GM21723 (cell line): ENCODE data around the gene MLLT6.
"Not testable (repeated sequence)": the region's sequence is repeated elsewhere in the genome, so short reads cannot be mapped to it uniquely, and the experiment has no call there.

Experiments used
- ATAC-seq: cut with Tn5 transposase; IDR thresholded peaks from one replicate; pipeline ENCODE4 v1.9.1; 2021; ENCODE audit warnings: mild to moderate bottlenecking, moderate library complexity; ENCODE audit not compliant: unreplicated experiment

MLLT6 gene

DNA sequence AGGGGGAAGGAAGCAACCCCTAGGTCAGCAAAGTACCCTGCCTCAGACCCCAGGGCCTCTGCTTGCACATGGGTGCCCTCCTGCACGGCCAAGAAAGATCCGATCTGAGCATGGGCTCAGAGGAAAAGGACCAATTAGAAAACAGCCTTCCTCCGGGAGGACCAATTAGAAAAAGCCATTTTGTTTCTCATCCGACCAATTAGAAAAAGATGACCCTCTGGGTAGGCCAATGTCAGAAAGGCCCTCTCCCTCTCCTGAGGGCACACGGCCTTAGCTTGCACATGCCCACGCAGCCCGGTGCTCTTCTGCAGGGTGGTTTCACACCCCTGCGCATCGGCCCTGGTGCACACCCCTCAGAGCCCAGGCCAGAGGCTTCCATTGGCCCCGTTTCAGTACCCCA is 20.0 kb downstream of the MLLT6 start:
- ATAC-seq = no peak

- not testable (repeated sequence) for ATAC-seq
These were observed 21.1 kb downstream of the MLLT6 start for GRCh38 chr17:38726145-38726544.

DNA sequence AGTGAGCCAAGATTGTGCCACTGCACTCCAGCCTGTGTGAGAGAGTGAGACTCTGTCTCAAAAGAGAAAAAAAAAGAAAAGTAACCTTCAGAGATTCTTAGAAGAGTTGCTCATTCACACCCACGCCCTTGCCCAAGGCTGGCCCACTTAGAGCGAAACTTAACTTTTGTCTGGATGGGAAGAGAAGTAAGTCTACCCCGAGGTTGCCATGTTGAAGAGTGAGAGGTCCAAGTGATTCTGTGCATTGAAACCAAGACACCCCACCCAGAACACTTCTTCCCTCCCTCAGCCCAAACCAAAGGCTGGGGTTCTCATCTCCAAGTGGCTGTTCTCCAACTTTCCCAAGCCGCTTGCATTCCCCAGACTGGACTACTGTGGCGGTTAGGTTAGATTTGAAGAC is 22.7 kb downstream of the MLLT6 start:
- no peak for ATAC-seq

DNA sequence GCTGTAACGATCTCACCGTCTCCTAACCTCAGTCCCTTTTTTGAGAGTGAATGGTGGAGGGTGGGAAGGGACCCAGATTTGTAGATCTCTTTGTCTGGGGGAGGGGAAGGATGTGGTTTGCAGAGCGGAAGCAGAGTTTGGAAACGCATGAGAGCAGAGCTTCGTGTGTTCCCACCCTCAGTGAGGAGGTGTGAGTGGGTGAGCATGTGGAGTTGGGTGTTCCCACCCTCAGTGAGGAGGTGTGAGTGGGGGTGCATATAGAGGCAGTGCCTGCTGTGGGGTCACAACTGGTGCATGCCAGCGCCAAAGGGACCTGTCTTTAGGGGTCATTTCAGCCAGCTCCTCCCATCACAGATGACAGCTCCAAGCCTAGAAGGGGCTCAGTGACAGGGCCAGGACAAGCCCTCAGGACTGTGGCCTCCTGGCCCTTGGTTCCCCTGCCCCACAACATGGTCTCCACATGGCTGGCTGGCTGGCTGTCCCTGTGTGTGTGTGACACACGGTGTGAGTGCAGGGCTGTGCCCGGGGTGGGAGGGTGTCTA is 23.3 kb downstream of the MLLT6 start:
- ATAC-seq = no peak

- no peak for ATAC-seq
These were observed 24.4 kb downstream of the MLLT6 start for GRCh38 chr17:38729368-38729885.

DNA sequence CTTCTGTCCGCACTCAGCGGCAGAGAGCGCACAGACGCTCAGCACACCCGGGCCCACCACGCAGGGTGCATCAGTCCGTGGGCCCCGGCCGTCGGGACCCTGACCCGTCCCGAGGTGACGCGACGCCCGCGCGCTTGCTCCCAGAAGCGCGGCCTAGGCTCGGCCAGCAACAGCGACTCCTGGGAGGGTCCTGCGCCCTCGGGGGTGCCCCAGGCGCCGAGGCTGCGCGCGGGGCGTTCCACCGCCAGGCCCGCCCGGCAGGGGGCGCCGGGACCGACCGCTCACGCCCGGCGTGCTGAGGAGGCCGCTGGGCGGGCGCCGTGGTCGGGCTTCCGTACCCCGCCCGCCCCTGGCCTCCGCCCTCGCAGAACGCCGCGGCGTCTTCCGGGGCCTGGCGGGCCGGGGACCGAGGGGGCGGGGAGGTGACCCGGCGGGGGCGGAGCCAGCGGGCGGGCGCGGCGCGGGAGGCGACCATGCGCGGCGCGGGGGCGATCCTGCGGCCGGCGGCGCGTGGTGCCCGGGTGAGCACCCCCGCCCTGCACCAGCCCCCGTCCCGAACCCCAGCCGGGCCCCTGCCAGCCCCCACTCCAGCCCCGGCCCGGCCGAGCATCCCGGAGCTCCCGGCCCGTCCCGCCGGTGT is 24.9 kb downstream of the MLLT6 start, which contains the start of gene CISD3:
Gene CISD3 (plus strand): TSS at position 456 of the 640 bp plus-strand sequence. CDS start 18 bp downstream, at position 474.
- peak; percentile 70 for ATAC-seq

- ATAC-seq = no peak
These were observed 25.7 kb downstream of the MLLT6 start for GRCh38 chr17:38730526-38731379.

DNA sequence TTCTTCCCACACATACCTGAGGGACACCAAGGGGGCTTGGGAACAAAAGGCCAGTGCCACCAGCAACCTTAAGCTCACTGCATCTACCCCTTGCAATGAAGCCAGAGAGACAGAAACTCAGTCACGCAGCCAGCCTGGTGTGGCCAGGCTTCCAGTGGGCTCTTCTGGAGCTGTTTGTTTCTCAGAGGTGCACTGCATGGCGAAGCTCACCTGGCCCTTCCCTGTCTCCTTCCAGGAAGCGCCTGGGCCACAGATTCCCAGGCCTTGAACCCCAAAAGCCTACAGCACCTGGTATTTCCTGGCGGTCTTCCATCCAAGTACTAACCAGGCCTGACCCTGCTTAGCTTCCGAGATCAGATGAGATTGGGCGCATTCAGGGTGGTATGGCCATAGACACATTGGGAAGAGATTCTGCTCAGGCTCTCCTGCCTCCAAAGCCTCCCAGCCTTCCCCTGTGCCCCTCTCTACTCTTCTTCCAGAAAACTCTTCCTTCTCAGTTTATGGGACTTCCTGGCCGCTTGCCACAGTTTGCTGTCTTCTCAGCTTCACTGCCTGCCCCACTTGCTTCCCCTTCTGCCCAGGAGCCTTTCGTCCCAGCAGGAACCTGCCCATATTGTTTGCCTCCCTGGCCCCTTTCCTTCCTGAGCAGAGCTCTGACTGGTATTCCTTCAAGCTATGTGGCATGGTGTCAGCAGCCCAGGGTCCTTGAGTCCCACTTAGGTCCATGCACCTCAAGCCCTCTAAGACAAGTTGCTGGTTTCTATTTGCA is 26.6 kb downstream of the MLLT6 start:
- no peak for ATAC-seq

- ATAC-seq = no peak
These were observed 27.6 kb downstream of the MLLT6 start for GRCh38 chr17:38732376-38733281.

GRCh38 chr17:38733282-38733981 is 28.4 kb downstream of the MLLT6 start:
- ATAC-seq = no peak

DNA sequence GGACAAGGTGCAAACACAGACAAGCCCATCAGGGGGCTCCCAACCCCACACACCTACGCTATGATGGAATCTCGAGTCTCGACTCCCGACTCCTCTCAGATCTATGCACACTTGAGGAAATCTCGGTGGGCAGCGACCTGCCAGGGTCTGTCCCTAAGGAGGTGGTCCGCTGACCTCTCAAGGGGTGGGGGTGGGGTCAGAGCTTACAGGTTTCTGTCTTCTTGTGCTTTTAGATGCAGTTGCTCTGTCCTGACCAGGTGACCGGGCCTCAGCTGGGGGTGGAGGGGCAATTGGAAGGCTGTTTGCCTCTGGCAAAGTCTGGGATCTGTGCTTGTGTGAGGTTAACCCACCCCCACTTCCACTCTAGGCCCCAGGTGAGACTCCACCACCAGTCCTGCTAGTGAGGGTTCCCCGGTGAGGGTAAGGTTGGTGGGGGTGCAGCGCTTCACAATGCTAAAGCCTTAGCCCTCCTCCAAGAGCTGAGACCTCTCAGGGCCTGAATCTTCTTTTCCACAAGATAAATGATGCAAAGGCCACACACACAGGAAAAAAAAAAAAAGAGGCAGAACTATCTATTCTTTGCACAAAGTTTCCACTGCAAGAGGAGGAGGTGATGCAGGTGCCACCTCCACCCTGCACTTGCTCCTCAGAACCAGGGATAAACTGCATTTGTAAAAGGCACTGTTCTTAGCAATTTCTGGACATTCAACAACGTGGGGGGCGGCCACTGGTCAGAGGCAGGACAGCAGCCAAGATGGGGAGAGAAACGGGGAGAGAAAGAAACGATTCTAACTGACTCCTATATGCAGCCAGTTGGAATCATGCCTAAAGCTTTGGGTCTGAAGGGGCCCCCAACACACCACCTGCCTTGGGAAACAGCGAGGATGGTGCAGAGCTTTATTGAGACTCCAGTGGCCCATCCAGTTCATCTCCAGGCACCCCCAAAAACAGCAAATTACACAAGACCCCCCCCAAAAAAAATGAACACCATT is 29.2 kb downstream of the MLLT6 start:
- ATAC-seq = no peak

DNA sequence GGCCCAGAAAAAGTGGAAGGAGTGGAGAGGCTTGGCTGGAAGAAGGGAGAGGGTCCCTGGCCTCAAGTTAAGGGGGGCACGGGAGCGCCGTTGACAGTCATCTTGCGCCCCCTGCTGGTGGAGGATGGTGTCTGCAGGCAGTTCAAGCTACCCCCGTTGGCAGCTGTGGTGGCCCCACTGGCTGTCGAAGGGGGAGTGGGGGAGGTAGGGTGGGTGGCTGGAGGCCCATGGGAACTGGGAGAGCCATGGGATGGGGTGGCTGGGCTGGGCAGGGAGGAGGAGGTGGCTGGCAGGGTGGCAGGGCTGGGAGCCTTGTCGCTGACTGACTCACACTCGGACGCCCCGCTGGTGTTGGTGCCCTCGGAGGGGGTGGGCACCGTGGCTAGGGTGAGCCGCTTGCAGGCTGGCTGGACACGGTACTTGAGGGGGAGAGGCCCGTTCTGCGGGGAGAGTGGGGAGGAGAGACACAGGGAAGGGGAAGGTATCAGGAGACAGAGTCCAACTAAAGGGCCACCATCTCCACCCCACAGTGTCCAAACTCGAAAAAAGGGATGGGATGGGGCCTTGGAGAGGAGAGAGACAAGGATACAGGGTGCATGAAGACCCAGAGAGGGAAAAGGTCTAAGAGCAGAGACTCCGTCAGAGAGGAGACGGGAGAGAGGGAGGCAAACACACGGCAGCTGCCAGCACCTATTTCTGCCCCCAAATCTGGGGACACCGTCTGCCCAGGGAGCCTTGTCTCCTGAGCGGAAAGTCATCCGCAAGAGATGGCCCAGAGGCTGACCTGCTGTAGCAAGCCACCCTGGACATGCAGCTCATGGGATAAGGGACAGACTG is 30.3 kb downstream of the MLLT6 start:
- ATAC-seq = no peak

- ATAC-seq = no peak
These were observed 33.1 kb downstream of the MLLT6 start for GRCh38 chr17:38738007-38738662.

DNA sequence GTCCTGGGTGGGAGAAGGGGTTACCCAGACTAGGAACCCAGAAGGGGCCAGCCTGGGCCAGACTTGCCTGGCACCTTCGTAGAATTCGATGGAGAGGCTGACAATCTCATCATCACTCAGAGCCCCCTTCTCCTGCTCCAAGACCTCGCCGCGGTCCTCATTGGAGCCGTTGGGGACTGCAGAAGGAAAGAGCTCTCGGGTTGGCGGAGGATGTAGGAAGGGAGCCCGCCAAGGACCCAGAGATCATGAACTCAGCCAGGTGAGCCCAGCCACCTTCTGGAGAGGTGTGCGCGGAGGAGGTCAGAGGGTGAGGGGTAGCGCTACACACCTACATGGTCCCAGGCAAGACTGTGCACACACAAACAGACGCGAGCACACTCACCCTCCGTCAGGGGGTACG is 33.6 kb downstream of the MLLT6 start:
- ATAC-seq = no peak

DNA sequence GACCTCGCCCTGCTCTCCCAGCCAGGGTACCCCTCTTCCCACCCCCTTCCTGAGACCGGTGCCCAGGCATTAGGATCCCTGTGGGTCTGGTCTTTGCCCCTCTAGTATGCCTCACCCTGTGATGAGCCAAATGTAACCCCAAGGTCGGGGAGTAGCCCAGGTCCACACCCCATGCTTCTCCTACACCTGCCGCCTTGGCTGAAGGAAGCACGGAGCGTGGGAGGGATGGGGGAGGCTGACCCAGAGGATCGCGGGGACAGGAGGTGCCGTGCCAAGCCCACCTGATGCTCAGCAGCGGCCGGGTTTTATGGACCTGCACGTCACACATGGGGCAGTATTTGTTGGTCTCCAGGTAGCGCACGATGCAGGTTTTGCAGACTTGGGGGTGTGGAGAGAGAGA is 34.2 kb downstream of the MLLT6 start:
- no peak for ATAC-seq

- ATAC-seq = no peak
These were observed 35.0 kb downstream of the MLLT6 start for GRCh38 chr17:38740044-38740443.

- no peak for ATAC-seq
These were observed 35.7 kb downstream of the MLLT6 start for GRCh38 chr17:38740806-38741205.
